Cardiac fibroblast (primary cell): ENCODE data around the gene RNF214.
A peak's percentile ranks its signal among the peaks of the same experiment; 100 is the strongest.
"Not testable (repeated sequence)": the region's sequence is repeated elsewhere in the genome, so short reads cannot be mapped to it uniquely, and the experiment has no call there.

Experiments used
- DNase-seq, 2 donors: peaks; one replicate each; pipeline versions ENCODE4 v3.0.0 to v3.0.0-alpha.2; 2010; ENCODE audit warnings: low read depth in 2 of 2
- H3K4me3 ChIP-seq, 2 donors: replicated peaks in 1 of 2; 1 replicate in 1 of 2; 2 replicates in 1 of 2; pipeline ENCODE4 v1.5.1; 2011; ENCODE audit warnings: low read depth in 2 of 2, low read length in 2 of 2, mild to moderate bottlenecking in 2 of 2, moderate library complexity in 1 of 2
- TF ChIP-seq, protein P1 (sequence below): IDR thresholded peaks from one replicate; pipeline ENCODE4 v1.5.1; 2011; ENCODE audit warnings: low read depth, mild to moderate bottlenecking, low read length, inconsistent platforms

Gene RNF214

DNA sequence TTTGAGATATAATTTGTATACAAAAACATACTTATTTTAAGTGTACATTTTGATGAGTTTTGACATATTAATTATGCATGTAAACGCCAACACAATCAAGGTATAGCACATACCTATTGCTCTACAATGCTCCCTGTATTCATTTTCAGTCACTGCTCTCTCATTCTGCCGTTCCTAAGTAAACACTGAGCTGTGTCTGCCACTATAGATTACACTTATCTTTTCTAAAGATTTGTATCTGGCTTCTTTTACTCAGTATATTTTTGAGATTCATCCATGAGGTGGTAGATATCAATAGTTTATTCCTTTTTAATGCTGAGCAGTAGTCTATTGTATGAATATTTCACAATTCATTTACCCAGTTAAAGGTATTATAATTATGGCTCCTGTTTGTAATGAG lies 33.3 kb downstream of the RNF214 start:
- no peak for DNase-seq
- no peak overlapping the region for H3K4me3 ChIP-seq
- TF ChIP-seq, protein P1, sequence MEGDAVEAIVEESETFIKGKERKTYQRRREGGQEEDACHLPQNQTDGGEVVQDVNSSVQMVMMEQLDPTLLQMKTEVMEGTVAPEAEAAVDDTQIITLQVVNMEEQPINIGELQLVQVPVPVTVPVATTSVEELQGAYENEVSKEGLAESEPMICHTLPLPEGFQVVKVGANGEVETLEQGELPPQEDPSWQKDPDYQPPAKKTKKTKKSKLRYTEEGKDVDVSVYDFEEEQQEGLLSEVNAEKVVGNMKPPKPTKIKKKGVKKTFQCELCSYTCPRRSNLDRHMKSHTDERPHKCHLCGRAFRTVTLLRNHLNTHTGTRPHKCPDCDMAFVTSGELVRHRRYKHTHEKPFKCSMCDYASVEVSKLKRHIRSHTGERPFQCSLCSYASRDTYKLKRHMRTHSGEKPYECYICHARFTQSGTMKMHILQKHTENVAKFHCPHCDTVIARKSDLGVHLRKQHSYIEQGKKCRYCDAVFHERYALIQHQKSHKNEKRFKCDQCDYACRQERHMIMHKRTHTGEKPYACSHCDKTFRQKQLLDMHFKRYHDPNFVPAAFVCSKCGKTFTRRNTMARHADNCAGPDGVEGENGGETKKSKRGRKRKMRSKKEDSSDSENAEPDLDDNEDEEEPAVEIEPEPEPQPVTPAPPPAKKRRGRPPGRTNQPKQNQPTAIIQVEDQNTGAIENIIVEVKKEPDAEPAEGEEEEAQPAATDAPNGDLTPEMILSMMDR = no peak

DNA sequence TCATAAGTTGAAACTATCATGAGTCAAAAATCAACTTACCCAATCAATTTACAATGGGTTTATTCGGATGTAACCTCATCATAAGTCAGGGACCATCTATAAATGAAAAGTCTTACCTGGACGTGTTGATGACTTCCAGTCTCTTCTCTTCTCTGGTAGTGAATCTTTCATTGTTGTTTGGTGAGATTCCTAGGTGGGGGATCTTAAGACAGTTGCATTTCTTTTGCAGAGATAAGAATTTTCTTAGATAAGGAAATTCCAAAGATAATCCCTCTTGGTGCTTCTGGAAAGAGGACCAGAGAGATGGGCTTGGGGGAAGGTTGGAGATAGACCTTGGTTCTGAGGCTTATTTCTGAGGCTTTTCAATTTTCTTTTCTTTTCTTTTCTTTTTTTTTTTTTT lies 37.4 kb downstream of the RNF214 start:
- TF ChIP-seq, protein P1 = no peak
- H3K4me3 ChIP-seq = no peak overlapping the region
- no peak for DNase-seq

DNA sequence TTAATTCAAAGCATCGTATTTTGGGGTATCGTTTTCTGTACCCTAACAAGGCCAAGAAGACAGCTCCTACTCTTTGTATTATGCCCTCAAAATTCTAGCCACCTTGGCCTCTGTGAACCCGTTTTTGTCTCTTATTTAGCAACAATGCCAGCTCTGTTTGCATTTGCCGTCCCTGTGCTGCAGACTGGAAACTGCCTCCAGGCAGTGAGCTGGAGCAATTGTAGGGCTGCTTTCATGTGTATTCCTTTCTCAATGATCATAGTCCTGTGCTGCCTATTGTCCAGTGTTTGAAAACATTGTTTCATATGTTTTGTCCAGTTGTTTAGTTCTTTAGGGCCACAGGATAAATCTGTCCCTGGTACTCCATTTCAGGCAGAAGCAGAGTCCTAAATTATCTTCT lies 38.7 kb downstream of the RNF214 start:
- H3K4me3 ChIP-seq = no peak overlapping the region
- TF ChIP-seq, protein P1 = no peak
- DNase-seq = no peak

DNA sequence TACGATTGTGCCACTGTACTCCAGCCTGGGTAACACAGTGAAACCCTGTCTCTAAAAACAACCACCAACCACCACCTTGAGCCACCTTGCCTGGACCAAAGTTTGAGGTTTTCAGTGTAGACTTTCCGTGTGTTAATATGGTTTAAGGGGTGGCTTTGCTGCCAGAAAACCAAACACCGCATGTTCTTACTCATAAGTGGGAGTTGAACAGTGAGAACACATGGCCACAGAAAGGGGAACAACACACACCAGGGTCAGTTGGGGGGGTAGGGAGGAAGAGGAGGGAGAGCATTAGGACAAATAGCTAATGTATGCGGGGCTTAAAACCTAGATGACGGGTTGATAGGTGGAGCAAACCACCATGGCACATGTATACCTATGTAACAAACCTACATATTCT lies 39.7 kb downstream of the RNF214 start:
- H3K4me3 ChIP-seq = not testable (repeated sequence)

DNA sequence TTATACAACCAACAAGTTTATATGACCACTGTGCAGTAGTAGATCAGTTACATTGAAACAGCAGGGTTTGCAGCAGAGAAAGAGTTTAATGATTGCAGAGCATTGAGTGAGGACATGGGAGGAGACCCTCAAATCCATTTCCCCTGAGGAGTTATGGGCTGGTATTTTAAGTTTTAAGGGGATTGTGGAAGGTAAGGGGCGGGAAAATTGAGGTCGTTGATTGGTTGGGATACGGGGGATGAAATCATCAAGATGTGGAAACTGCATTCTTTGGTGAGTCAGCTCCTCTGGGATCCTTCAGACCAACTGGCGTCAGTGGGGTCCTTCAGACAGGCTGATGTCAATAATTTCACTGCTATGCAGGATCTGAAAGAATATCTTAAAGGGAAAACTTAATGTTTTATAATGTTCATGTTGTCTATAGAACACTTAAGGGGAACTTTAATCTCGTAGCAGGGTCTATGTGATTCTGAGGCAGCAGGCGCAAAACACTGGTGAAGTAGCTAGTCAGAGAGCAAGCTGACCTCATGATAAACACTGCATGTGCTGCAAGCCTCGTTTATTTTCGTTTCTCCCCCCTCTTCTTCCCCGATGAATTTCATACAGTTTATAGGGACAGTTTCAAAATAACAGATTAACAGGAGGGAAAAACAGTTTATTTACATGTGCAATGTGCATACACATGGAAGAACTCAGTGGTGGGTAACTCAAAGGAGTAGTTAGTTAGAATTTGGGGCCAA lies 41.2 kb downstream of the RNF214 start:
- TF ChIP-seq, protein P1 = no peak
- DNase-seq = peak; percentile 75 to 94
- peak overlapping the region in 1 of 2 donors; percentile 2 for H3K4me3 ChIP-seq

More for the DNA sequence above, 39.7 kb downstream of the RNF214 start:
- DNase-seq = not testable (repeated sequence)

DNA sequence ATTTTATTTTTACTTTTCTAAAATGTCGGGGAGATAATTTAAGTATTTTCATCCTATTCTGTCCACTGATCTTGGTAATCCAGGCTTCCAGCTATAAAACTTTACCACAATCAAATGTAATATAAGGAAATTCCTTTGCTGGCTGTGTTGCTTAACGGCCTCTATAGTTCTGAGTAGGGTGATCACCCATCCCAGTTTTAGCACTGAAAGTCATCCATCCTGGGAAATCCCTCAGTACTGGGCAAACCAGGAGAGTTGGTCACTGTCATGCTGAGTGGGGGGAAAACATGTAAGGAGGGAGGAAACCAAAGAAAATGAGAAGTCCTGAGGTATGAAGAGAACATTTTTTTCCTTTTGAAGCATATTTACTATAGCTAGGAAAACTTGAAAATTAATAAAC lies 45.9 kb downstream of the RNF214 start:
- TF ChIP-seq, protein P1 = no peak
- no peak for DNase-seq
- H3K4me3 ChIP-seq = no peak overlapping the region

DNA sequence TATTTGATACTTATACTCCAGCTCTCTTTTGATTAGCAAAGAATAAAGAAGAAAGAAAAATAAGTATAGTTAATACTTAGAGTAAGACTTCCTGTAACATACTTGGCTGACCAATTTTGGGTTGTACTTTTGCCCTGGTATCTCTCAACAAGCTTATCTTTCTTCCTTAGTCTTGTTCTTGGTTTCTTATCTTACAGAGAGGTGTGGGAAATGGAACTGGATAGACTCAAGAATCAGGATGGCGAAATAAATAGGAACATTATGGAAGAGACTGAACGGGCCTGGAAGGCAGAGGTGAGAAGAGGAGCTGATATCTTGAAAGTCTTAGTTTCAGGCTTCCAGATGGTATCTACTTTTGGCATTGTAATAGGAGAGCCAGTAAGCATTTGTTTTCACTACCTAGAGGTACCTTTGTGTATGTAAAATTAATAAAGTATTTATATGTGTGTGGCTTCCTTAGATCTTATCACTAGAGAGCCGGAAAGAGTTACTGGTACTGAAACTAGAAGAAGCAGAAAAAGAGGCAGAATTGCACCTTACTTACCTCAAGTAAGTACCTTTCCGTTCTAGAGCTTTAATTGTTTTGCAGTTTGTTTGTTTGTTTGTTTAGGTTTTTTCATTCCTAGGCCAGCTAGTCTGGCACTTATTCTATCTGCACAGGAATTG lies 47.4 kb downstream of the RNF214 start:
- peak in 1 of 2 donors; percentile 33 for DNase-seq
- TF ChIP-seq, protein P1 = no peak
- no peak overlapping the region for H3K4me3 ChIP-seq
